ENCODE data around the gene MIPEP.
"Not testable (repeated sequence)": the region's sequence is repeated elsewhere in the genome, so short reads cannot be mapped to it uniquely, and the experiment has no call there.

Gene MIPEP

GRCh38 chr13:23888658-23889614, at the start of gene MIPEP:
TSS of gene MIPEP (minus strand) at chr13:23889400. CDS start at chr13:23889320, 80 bp downstream.
- peak; percentile 89 to 95 (median 91) for DNase-seq

GRCh38 chr13:23934520-23934919, 45.3 kb upstream of the MIPEP start:
- DNase-seq, result no peak

DNA sequence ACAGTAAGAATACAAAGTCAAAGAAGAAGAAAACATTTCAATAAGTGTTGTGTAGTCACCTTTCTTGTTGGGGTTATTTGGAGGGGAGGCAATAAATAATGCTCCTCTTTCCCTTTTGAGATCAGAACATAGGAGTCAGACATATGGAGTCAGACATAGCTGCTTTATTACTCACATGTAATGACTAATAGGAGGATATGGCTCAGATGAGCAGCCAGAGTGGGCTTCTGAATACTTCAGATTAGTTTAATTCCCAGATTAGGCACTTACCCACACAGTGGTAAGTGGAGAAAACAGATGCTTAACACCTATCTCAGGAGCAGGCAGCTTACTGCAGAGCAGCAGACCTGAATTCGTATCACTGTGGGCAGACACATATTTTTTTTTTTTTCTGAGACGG, 39.8 kb upstream of the MIPEP start:
- DNase-seq, result no peak

- DNase-seq, result no peak
These were observed 33.8 kb upstream of the MIPEP start for GRCh38 chr13:23923031-23923430.

- DNase-seq, result no peak
These were observed 33.1 kb upstream of the MIPEP start for GRCh38 chr13:23922005-23922932.

GRCh38 chr13:23921451-23921888, 32.3 kb upstream of the MIPEP start:
- peak; percentile 7 to 69 (median 29) for DNase-seq

- DNase-seq, result no peak
These were observed 29.8 kb upstream of the MIPEP start for GRCh38 chr13:23919006-23919405.

GRCh38 chr13:23918208-23918607, 29.0 kb upstream of the MIPEP start:
- no peak for DNase-seq

DNA sequence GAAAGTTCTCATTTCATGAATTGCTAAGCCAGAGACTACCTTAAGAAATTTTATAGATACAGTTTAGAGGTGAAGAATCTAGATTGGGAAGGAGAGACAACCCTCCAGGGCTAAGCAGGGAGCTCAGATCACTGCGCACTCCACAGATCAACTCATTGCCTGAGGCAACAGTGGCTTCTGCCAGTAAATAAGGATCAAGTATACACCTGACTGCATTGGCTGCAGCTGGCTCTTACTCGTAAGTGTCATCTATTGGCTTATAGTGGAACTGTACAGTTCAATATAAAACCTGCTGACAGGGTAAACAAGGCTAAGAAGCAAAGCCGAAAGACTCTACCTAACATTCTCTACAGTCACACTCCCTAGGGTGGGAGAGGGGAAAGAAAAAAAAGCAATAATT, 26.1 kb upstream of the MIPEP start:
- peak in 2 of 3 experiments; percentile 26 to 70 for DNase-seq

GRCh38 chr13:23912469-23912868, 23.3 kb upstream of the MIPEP start:
- no peak for DNase-seq

- DNase-seq, result no peak
These were observed 20.4 kb upstream of the MIPEP start for GRCh38 chr13:23909606-23910005.

DNA sequence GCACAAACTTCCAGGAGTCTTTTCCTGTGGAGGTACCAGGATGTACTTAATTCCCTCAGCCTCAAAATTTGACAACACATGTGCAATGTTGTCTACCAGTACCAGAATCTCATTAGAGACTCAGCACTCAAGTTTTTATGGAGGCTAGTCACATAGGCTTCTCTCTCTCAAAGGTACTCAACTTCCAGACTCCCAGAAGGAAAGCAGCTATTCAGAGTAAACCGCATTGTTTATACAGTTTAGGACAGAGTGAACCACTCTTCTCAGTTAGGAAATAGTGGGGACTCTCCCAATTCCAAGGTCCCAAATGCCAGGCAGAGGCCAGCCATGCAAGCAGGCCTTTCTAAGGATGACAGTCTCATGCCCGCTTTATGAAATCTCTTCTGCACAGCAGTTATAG, 16.6 kb upstream of the MIPEP start:
- DNase-seq, result no peak

DNA sequence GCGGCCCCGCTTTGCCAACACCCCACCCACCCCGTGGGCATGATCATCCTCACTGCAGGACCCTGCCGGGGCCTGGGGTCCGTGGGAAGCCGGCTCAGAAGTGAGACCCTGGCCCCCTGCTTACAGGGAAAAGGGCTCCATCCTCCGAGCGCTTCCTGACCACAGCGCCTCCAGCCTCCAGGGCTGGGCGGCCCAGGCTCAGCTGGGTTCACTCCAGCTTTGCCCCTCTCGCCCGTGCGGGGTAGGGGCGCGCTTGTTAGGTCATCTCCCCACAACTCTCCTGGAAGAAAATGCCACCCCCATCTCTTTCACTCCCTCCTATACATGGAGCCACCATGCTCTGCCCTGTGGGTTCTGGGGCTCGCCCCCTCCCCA, 14.7 kb upstream of the MIPEP start:
- DNase-seq, result no peak

DNA sequence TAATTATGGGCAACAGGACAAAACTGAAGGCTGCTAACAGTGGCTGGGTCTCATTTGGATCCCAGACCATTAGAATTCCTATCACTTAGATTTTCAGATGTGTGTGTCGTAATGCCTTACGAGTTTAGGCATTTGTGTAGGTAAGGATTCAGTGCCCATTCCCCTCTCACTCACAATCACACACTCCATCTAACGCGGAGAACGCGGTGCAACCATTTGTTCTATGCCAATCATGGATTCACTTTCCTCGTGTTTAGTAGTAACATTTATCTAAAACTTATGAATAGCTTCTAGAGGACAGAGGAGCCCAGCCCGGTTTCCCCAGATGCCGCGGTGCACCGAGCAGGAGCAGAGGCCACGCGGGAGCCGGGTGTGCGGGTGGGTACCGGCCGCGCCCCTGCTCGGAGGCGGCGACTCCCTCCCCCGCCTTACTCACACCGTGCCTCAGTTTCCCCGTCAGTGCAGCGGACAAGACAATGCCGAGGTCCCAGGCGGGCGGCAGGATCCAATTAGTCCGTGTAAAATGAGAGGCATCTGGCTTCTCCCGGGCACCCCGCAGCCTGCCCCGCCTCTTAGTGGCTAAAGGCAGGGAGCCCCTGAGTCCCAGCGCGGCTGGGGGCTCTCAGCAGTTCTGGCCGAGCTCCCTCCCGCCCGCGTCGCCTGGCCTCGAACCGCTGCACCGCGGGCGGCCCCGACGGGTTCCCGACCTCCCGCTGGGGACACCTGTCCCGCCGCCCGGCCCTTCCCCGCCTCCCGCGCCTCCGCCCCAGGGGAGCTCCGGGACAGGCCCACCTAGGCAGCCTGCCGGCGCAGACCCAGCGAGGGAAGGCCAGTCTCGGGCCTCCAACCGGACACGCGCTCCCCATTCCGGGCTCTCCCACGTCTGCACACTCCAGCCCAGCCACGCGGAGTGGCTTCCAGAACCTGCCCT, 14.0 kb upstream of the MIPEP start:
- peak in 1 of 3 experiments; percentile 8 for DNase-seq

- DNase-seq, result no peak
These were observed 12.2 kb upstream of the MIPEP start for GRCh38 chr13:23901365-23901764.

DNA sequence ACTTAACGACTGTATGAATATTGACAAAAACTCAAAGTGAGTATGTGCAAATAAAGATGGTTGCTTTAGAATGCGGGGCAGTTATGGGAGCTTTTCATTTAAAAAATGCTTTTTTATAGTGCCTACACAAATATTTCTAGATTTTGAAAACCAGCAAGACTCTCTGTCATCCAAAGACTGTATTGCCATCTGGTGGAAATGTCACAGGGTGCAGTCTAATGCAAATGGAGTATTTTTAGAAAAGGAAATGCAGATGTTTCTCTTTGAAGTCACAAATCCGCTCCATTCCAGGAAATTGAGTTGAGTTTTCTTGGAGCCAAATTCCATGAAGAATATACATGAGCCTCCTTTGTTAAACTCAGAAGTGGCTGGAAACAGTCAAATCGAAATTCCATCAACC, 10.4 kb upstream of the MIPEP start:
- peak in 2 of 3 experiments; percentile 2 to 44 for DNase-seq

DNA sequence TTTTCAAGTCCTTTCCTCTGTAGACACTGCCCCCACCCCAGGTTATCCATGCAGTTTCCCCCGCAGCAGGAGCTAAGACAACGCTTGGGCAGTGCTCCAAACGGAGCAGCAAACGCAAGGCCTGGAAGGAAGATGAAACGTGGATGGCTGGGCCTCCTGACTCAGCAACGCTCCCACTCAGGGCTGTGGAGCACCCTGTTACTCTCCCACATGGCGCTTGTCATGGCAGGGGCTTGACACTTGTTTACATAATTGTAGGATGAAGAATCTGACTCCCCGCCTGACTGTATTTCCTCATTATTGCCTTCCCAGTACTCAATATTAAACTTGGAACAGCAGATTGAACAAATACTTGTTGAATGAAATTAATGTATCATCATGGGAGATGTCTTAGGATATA, 8.9 kb upstream of the MIPEP start:
- no peak for DNase-seq

DNA sequence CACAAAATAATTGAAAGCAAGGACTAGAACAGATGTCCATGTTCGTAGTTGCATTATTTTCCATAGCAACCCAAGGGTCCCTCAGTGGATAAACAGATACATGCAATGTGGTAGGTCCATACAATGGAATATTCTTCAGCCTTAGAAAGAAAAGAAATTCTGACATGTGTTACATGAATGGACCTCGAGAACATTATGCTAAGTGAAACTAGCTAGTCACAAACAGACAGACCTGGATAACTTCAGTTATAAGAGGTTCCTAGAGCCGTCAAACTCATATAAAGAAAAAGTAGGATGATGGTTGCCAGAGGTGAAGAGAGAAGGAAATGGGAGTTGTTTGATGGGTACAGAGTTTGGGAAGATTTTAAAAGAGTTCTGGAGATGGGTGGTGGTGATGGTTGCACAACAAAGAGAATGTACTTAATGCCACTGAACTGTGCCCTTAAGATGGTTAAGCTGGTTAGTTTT, 8.3 kb upstream of the MIPEP start, which contains the start of gene C1QTNF9B:
Gene C1QTNF9B, minus strand, starts transcription at position 51 of the 468 bp plus-strand sequence.
- not testable (repeated sequence) for DNase-seq

DNA sequence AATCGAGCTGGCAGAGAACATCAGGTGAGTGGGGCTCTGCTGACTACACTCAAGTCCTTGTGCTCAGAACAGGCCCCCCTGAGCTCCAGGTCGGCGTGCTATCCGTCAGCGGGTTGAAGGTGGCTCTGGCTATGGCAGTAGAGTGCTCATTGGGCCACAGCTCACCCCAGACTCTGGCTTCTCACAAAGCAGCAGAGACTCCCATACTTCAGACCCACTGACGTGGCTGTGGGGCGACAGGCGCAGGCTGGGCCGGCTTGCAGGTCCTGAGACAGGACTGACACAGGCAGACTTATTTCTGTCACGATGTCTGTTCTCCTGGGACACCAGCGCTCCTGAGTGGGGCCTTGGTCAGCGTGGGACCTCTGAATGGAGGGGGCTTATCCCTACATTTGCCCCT, 5.5 kb upstream of the MIPEP start:
- not testable (repeated sequence) for DNase-seq

DNA sequence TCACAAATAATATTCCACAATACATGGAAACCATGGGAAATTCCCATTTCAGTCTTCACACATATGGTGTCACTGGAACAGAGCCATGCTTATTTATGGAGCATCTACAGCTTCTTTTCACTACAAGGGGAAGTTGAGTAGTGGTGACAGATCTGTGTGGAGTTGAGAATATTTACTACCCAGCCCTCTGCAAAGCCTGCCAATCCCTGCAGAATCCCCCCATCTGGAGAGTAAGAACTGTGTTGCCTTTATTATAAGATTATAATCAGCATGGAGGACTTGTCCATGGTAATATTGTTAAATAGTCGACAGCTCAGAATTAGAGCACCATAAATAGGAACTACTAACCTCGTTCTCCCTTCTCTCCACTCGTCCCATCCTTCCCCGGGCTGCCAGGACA, 4.6 kb upstream of the MIPEP start:
- DNase-seq, result not testable (repeated sequence)

- DNase-seq, result peak in 2 of 3 experiments; percentile 37 to 58
These were observed 711 bp upstream of the MIPEP start for GRCh38 chr13:23889615-23890607.
